Activated naive CD8-positive, alpha-beta T cell (primary cell): ENCODE measurements around the gene SH3BP2.
"Not testable (repeated sequence)": the region's sequence is repeated elsewhere in the genome, so short reads cannot be mapped to it uniquely, and the experiment has no call there.

Experiments
- H3K27ac Mint-ChIP-seq: one replicate; pipeline ENCODE4 v1.8.0; 2021; ENCODE audit warnings: mixed read lengths
- H3K27me3 Mint-ChIP-seq: one replicate; pipeline ENCODE4 v1.8.0; 2021; ENCODE audit warnings: mixed read lengths
- H3K36me3 Mint-ChIP-seq: one replicate; pipeline ENCODE4 v1.8.0; 2021; ENCODE audit warnings: mixed read lengths
- H3K4me1 Mint-ChIP-seq: one replicate; pipeline ENCODE4 v1.8.0; 2021; ENCODE audit warnings: low read depth, mixed read lengths
- H3K4me3 Mint-ChIP-seq: one replicate; pipeline ENCODE4 v1.8.0; 2021; ENCODE audit warnings: mild to moderate bottlenecking, mixed read lengths
- H3K9me3 Mint-ChIP-seq: one replicate; pipeline ENCODE4 v1.8.0; 2021; ENCODE audit warnings: low read depth, mixed read lengths

Gene SH3BP2

GRCh38 chr4:2756691-2757350, 36.1 kb upstream of the SH3BP2 start:
- H3K36me3 Mint-ChIP-seq, result no peaks in the 10 kb centered on the region
- no peaks in the 10 kb centered on the region for H3K27me3 Mint-ChIP-seq
- peak overlapping the region; percentile 54 for H3K27ac Mint-ChIP-seq
- peak overlapping the region; percentile 78 for H3K4me3 Mint-ChIP-seq
- no peaks in the 10 kb centered on the region for H3K9me3 Mint-ChIP-seq
- H3K4me1 Mint-ChIP-seq, result peaks cover 24% of the 10 kb centered on the region

GRCh38 chr4:2757426-2757825, 35.5 kb upstream of the SH3BP2 start:
- peaks cover 20% of the 10 kb centered on the region for H3K4me1 Mint-ChIP-seq
- peak overlapping the region; percentile 78 for H3K4me3 Mint-ChIP-seq
- no peaks in the 10 kb centered on the region for H3K36me3 Mint-ChIP-seq
- no peaks in the 10 kb centered on the region for H3K27me3 Mint-ChIP-seq
- peak overlapping the region; percentile 54 for H3K27ac Mint-ChIP-seq
- no peaks in the 10 kb centered on the region for H3K9me3 Mint-ChIP-seq

- Mint-ChIP-seq H3K36me3 (no peaks in the 10 kb centered on the region), H3K4me1 (peaks cover 5% of the 10 kb centered on the region), H3K4me3 (no peak overlapping the region), H3K27ac (no peak overlapping the region), H3K27me3 (no peaks in the 10 kb centered on the region), H3K9me3 (no peaks in the 10 kb centered on the region)
These were observed 31.6 kb upstream of the SH3BP2 start for GRCh38 chr4:2761035-2761923.

DNA sequence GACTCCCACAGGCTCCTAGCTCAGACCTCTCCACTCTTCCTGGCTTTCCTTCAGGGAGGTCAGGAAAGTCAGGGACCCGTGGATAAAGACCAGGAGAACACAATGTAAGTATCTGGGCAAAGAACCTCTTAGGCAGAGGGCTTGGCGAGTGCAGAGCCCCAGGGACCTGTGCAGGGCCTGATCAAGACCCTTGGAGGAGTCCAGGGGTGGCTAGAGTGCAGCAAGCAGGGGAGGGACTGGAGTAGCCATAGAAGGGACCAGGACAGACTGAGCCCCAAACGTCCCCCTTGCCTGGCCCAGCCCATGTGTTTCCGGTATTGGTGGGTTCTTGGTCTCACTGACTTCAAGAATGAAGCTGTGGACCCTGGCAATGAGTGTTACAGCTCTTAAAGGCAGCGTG, 30.8 kb upstream of the SH3BP2 start:
- no peaks in the 10 kb centered on the region for H3K36me3 Mint-ChIP-seq
- H3K27ac Mint-ChIP-seq, result no peak overlapping the region
- peaks cover 5% of the 10 kb centered on the region for H3K4me1 Mint-ChIP-seq
- H3K9me3 Mint-ChIP-seq, result no peaks in the 10 kb centered on the region
- no peaks in the 10 kb centered on the region for H3K27me3 Mint-ChIP-seq
- no peak overlapping the region for H3K4me3 Mint-ChIP-seq

DNA sequence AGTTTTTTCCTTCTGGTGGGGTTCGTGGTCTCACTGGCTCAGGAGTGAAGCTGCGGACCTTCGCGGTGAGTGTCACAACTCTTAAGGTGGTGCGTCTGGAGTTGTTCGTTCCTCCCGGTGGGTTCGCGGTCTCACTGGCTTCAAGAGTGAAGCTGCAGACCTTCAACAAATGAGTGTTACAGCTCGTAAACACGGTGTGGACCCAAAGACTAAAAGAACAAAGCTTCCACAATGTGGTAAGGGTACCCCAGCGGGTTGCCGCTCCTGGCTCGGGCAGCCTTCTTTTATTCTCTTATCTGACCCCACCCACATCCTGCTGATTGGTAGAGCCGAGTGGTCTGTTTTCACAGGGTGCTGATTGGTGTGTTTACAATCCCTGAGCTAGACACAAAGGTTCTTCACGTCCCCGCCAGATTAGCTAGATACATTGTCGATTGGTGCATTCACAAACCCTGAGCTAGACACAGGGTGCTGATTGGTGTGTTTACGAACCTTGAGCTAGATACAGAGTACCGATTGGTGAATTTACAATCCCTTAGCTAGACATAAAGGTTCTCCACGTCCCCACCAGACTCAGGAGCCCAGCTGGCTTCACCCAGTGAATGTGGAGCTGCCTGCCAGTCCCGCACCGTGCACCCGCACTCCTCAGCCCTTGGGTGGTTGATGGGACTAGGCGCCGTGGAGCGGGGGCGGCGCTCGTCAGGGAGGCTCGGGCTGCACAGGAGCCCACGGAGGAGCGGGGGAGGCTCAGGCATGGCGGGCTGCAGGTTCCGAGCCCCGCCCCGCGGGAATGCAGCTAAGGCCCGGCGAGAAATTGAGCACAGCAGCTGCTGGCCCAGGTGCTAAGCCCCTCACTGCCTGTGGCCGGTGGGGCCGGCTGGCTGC, 30.2 kb upstream of the SH3BP2 start:
- not testable (repeated sequence) for H3K36me3 Mint-ChIP-seq, H3K4me1 Mint-ChIP-seq, H3K9me3 Mint-ChIP-seq, H3K4me3 Mint-ChIP-seq, H3K27ac Mint-ChIP-seq, H3K27me3 Mint-ChIP-seq

DNA sequence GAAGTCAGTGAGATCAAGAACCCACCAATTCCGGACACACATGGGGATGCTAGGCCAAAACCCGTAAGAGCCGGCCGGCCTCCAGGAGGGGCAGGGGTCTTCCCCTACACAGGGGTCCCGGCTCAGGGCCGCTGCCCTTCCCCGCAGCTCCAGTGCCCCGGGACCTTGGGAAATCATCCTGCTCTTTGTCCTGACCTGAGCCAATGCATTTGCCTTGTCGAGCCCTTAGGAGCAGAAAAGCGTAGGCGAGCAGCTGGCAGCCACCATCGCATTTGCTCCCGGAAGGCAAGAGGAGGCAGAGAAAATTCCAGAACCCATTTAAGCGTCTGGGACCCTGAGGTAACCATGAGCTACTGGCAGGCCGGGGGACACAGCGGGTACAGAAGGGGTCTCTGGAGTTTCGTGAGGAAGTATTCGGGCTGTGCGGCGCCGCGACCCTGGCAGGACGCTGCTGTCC, 29.3 kb upstream of the SH3BP2 start:
- H3K4me1 Mint-ChIP-seq, result peaks cover 3% of the 10 kb centered on the region
- no peaks in the 10 kb centered on the region for H3K9me3 Mint-ChIP-seq
- H3K27ac Mint-ChIP-seq, result no peak overlapping the region
- no peaks in the 10 kb centered on the region for H3K36me3 Mint-ChIP-seq
- no peaks in the 10 kb centered on the region for H3K27me3 Mint-ChIP-seq
- H3K4me3 Mint-ChIP-seq, result peak overlapping the region; percentile 40

- Mint-ChIP-seq H3K4me3 (no peak overlapping the region), H3K36me3 (no peaks in the 10 kb centered on the region)
These were observed 26.9 kb upstream of the SH3BP2 start for GRCh38 chr4:2765832-2766526.

GRCh38 chr4:2767046-2767704, 25.7 kb upstream of the SH3BP2 start:
- Mint-ChIP-seq H3K4me3 (no peak overlapping the region), H3K36me3 (no peaks in the 10 kb centered on the region), H3K4me1 (peaks cover 17% of the 10 kb centered on the region), H3K27ac (no peak overlapping the region), H3K27me3 (no peaks in the 10 kb centered on the region), H3K9me3 (no peaks in the 10 kb centered on the region)

More at GRCh38 chr4:2765832-2766526, 26.9 kb upstream of the SH3BP2 start:
- Mint-ChIP-seq H3K27ac (no peak overlapping the region), H3K27me3 (no peaks in the 10 kb centered on the region), H3K9me3 (no peaks in the 10 kb centered on the region), H3K4me1 (peaks cover 8% of the 10 kb centered on the region)

DNA sequence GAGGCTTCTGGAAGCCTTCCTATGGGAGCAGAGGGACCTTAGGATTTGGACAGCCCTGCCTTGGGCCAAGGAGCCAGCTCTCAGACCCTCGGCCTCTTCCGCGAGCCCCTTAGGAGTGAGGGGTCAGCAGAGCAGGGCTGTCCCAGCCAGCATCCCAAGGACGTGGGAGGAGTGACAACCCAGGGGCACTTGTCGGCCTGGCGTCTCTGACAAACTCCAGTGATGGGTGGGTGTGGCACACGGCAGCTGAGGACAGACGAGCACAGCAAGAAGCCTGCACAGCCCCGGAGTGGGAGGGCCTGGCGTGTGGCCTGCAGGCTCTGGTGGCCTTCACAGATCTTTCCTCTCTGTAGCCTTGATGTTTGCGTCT, 25.2 kb upstream of the SH3BP2 start:
- Mint-ChIP-seq H3K36me3 (no peaks in the 10 kb centered on the region), H3K4me3 (no peak overlapping the region), H3K27ac (no peak overlapping the region), H3K27me3 (no peaks in the 10 kb centered on the region), H3K9me3 (no peaks in the 10 kb centered on the region), H3K4me1 (peaks cover 17% of the 10 kb centered on the region)

GRCh38 chr4:2768124-2768523, 24.8 kb upstream of the SH3BP2 start:
- Mint-ChIP-seq H3K27me3 (no peaks in the 10 kb centered on the region), H3K9me3 (no peaks in the 10 kb centered on the region), H3K4me1 (peaks cover 17% of the 10 kb centered on the region), H3K36me3 (no peaks in the 10 kb centered on the region), H3K4me3 (no peak overlapping the region), H3K27ac (no peak overlapping the region)

DNA sequence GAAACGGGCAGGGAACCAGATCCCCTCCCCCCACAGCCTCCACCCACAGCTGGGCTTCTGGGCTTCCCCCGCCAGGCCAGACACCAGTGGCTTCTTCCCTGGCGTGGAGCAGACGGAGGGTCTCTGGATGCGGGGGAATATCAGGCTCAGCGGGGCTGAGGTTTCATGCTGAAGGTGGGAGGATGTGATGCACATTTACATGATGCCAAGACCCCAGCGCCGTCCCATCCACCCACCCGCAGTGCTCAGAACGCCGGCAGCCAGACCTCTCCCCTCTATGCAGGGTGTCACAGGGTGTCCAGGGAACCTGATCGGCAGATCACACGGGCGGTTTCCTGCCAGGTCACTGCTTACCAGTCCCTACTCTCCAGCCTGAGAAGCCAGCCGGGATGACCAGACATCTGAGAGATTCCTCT, 24.0 kb upstream of the SH3BP2 start:
- H3K4me3 Mint-ChIP-seq, result no peak overlapping the region
- H3K27me3 Mint-ChIP-seq, result no peaks in the 10 kb centered on the region
- no peaks in the 10 kb centered on the region for H3K36me3 Mint-ChIP-seq
- H3K9me3 Mint-ChIP-seq, result no peaks in the 10 kb centered on the region
- H3K27ac Mint-ChIP-seq, result no peak overlapping the region
- H3K4me1 Mint-ChIP-seq, result peaks cover 17% of the 10 kb centered on the region

DNA sequence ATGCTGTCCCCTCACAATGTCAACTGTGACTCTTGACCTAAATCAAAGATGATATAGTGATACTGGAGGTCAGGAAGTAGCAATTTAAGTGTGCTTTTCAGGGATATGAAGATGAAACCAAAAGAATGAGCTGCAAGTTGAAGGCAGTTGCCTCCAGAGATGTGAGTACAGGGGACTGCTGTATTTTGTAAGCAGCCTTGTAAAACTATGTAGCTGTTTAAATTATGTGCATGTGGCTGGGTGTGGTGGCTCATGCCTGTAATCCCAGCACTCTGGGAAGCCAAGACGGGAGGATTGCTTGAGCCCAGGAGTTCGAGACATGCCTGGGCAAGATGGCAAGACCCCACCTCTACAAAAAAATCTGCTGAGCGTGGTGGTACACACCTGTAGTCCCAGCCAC, 21.6 kb upstream of the SH3BP2 start:
- no peaks in the 10 kb centered on the region for H3K36me3 Mint-ChIP-seq
- H3K9me3 Mint-ChIP-seq, result no peaks in the 10 kb centered on the region
- no peak overlapping the region for H3K27ac Mint-ChIP-seq
- H3K4me3 Mint-ChIP-seq, result no peak overlapping the region
- peaks cover 14% of the 10 kb centered on the region for H3K4me1 Mint-ChIP-seq
- H3K27me3 Mint-ChIP-seq, result no peaks in the 10 kb centered on the region

DNA sequence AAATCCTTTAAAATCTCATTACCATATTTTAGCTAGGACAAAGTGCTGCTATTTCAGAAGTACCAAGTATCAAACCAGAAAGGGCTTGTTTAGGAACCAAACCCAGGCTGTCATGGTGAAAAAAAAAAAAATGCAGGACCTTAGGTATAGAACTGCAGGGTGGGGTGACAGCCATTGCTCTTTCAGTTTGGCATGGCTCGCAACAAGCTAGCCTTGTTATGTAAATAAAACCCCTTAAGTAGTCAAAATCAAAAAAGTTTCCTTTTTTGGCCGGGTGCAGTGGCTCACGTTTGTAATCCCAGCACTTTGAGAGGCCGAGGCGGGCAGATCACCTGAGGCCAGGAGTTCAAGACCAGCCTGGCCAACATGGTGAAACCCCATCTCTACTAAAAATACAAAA, 12.2 kb upstream of the SH3BP2 start:
- H3K4me1 Mint-ChIP-seq, H3K27me3 Mint-ChIP-seq, H3K36me3 Mint-ChIP-seq, H3K4me3 Mint-ChIP-seq, H3K9me3 Mint-ChIP-seq, H3K27ac Mint-ChIP-seq: not testable (repeated sequence)

- no peak overlapping the region for H3K4me3 Mint-ChIP-seq
- H3K9me3 Mint-ChIP-seq, result peaks cover 5% of the 10 kb centered on the region
- H3K36me3 Mint-ChIP-seq, result peaks cover 3% of the 10 kb centered on the region
- H3K27me3 Mint-ChIP-seq, result no peaks in the 10 kb centered on the region
- H3K27ac Mint-ChIP-seq, result no peak overlapping the region
- H3K4me1 Mint-ChIP-seq, result peaks cover 14% of the 10 kb centered on the region
These were observed 11.0 kb upstream of the SH3BP2 start for GRCh38 chr4:2781911-2782310.
